ENCODE results near the gene TIGD1.

TIGD1 gene

DNA sequence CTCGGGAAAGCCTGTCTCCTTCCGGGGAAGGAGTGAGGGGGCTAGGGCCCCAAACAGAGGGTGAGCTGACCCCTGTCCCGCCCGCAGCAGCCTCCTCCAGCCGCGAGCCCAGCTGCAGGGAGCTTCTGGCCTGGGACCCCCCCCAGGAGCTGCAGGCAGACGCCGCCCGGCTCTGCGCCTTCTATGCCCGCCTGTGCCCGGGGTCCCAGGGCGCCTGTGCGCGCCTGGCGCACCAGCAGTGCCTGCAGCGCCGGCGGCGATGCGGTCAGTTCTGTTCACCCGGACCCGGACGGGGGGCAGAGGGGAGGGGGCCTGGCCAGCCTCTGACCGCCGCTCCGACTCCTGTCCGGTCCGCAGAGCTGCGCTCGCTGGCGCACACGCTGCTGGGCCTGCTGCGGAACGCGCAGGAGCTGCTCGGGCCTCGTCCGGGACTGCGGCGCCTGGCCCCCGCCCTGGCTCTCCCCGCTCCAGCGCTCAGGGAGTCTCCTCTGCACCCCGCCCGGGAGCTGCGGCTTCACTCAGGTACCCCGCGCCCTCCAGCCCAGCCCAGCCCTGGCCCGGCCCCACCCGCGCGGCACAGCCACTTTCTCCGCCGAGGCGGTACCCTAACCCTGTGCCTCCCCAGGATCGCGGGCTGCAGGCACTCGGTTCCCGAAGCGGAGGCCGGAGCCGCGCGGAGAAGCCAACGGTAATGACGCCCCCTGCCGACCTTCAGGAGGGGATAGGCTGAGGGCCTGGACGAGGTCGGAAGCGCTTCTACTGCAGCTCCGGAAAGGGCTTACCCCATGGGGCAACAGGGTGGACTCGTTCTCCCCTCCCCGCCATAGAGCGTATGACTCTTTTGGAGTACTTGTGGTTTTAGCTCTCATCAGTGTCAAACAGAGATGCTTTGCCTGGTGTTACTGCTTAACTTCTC lies 26.4 kb downstream of the TIGD1 start:
- DNase-seq (ENCODE audit: low read depth), result no peak

DNA sequence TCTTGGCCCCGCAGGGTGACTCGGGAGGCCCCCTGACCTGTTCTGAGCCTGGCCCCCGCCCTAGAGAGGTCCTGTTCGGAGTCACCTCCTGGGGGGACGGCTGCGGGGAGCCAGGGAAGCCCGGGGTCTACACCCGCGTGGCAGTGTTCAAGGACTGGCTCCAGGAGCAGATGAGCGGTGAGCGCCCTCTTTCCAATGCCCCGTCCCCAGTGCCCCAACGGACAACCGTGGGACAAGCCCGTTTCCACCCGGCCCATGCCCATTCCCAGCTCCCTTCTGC lies 27.0 kb downstream of the TIGD1 start:
- DNase-seq (ENCODE audit: low read depth), result no peak

GRCh38 chr2:232522623-232523401 lies 27.5 kb downstream of the TIGD1 start:
- DNase-seq (ENCODE audit: low read depth), result no peak

- DNase-seq (ENCODE audit: low read depth), result peak; percentile 38
Observed at GRCh38 chr2:232521959-232522622, 28.3 kb downstream of the TIGD1 start.

- DNase-seq (ENCODE audit: low read depth), result no peak
Observed at GRCh38 chr2:232521098-232521497, 29.3 kb downstream of the TIGD1 start.

DNA sequence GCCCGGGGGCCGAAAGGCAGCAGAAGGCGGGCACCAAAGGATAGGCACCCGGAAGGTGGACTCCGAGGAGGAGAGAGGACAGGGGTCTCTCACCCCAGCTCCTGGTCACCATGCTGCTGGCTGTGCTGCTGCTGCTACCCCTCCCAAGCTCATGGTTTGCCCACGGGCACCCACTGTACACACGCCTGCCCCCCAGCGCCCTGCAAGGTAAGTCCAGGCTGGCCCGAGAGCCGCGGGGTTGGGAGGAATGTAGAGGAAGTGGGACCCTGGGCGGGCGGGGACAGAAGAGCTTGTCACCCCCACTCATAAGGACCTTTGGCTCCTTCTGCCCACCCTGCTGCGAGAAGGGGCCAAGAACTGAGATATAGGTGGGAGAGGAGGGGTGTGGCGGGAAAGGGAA lies 29.9 kb downstream of the TIGD1 start:
- DNase-seq (ENCODE audit: low read depth), result no peak

DNA sequence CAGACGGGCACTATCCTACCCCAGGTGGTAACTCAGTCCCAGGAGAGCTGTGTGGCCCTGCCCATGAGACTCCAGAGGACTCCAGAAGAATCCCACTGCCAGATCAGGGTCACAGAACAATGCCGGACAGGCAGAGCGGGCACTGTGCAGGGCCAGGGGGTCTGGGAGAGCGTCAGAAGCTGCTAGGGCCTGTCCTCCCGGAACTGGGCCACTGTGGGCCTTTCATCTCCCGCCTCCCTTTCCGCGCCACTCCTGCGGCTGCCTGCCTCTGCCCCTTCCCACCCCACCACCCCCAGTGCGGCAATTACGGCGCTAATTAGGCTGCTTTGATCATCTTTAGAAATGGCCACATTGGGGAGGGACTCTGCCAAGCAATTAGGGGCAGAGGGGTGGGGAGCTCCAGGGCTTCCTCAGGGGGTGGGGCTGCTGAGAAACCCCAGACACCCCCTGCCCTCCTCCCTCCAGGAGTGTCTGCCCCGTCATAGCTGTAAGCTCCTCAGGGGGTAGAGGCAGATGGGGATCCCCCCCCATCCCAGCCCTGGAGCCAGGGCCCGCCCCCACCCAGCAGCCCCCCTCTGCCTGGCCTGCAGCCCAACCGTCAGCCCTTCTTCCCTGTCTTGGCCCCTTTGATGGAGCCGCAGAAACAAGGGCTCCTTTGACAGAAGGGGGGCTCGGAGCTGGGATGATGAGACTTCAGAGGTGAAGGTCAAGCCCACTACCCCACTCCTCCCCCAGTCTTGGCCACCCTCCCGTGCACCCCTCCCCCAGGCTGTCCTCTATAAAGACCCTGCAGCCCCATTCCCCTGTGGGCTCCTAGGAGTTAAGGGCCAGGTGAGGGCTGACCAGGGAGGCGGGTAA lies 30.5 kb downstream of the TIGD1 start, which contains the start of gene PRSS56:
PRSS56 (plus strand) TSS at position 808 of the 858 bp plus-strand sequence. CDS start 211 bp downstream, outside the sequence.
- DNase-seq (ENCODE audit: low read depth), result no peak

DNA sequence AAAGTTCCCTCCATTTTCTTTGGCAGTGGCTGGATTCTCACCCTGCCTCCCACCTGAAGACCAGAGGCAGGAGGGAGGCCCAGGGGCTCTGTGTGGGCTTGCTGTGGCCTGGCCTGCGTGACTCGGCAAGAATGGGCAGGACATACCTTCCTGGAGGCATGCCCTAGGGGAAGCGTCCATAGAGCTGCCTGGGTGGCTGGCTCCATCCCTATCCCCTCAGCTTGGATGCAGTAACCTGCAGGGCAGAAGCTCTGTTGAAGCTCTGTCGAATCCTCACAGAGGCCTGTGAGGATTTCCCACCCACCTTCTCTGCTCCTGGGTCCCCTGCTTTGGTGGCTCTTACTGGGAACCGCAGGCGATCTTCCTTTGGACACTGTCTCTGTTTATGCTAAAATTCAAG lies 31.5 kb downstream of the TIGD1 start:
- DNase-seq (ENCODE audit: low read depth), result no peak

- no peak for DNase-seq (ENCODE audit: low read depth)
Observed at GRCh38 chr2:232516551-232516950, 33.8 kb downstream of the TIGD1 start.

GRCh38 chr2:232515639-232516038 lies 34.7 kb downstream of the TIGD1 start:
- DNase-seq (ENCODE audit: low read depth), result no peak

DNA sequence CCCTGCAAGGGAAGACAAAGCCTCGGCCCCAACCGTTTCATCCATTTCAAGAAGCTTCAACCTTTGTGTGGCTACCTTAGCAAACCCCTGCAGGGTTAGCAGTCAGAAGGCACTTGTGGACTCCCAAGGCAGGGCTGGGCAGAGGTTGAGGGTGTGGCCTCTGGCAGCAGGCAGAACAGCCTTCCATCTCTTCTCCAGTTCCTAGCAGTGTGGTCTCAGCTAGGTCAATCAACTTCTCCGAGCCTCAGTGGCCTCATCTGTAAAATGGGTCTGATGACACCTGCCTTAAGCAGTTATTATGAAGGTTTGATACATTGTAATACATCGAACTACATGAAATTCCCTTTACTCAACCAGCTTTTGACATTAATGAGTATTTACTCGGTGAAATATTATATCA lies 37.0 kb downstream of the TIGD1 start:
- DNase-seq (ENCODE audit: low read depth), result no peak

DNA sequence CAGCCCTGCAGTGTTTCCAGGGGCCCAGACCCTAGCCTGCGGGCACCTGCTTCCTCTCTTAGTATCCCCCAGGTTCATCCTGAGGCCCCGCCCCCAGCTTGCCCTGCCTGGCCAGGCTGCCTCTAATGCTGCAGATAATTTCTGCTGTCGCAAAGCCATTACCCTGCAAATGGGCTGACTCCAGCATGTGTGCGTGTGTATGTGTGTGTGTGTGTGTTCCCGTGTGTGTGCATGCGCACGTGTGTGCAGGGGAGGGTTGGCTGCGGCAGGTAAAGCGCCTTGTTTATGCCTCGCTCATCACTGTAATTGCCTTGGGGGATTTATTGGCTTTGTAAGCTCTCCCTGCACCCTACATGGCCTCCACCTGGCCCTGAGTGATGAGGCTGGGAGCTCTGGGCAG lies 37.8 kb downstream of the TIGD1 start:
- no peak for DNase-seq (ENCODE audit: low read depth)

DNA sequence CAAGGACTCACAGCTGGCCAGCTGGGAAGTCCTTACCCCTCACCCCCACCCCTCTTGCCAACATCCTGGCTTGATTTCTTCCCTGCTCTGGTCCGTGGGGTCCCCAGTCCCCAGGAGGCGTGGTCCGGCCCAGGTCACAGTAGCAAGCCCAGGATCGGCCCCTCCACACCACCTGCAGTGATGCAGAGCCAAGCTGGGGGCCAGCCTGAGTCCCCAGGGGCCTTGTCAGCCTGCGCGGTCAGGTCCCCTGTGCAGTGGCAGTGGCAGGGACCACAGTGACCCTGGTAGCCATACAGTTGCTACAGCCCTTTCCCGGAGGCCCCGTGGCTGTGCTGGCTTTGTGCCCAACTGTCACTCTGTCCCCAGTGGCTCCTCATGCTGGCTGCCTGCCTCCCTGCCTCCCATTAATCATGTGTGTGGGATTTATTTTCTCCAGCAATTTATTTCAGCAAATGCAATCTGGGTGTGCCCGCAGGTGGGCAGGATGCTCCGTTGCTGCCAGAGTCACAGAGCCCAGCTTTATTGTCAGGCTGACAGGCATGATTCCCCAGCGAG lies 38.9 kb downstream of the TIGD1 start:
- no peak for DNase-seq (ENCODE audit: low read depth)

GRCh38 chr2:232508251-232508650 lies 42.1 kb downstream of the TIGD1 start:
- no peak for DNase-seq (ENCODE audit: low read depth)

GRCh38 chr2:232506709-232507108 lies 43.6 kb downstream of the TIGD1 start:
- no peak for DNase-seq (ENCODE audit: low read depth)

DNA sequence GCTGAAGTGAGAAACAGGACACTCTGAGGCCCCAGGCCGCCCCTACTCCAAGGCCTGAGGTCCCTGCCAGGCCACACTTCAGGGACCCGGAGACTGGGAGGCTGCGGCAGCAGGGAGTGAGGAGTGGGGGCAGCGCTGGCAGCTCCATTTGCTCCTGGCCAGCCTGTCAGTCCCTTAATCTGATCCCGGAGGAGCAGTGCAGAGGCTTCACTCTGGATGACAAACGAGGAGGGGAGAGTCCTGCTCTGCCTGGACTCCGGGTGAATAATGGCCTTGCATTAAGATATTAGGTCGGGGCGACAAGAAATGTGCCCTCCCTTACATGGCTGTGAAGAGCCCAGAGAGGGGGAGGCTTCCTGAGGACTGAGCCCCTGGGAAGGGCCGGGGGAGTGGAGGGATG lies 44.5 kb downstream of the TIGD1 start:
- DNase-seq (ENCODE audit: low read depth), result no peak

- DNase-seq (ENCODE audit: low read depth), result no peak
Observed at GRCh38 chr2:232504438-232504837, 45.9 kb downstream of the TIGD1 start.

DNA sequence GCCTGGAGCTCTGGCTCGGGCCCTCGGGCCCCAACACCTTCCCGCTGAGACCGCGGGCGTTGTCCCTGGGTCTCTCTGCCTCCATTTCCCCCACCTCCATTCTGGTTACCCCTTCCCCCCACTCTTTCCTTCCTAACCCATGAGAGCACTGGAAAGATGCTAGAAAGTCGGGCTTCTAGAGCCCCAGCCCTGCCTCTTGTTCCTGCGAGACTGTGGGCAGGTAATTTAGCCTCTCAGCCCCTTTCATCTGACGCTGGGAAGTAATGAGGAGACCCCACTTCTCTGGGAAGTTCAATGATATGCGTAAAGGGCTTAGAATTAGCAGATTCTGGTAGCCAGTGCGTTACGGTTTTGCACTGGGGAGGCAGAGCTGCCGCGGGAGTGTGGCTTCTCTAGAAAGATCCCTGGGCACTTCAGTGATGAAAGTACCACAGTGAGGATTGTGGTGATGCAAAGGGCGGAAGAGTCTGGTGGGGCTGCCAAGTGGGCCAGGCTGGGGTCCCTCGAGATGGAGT lies 46.5 kb downstream of the TIGD1 start:
- DNase-seq (ENCODE audit: low read depth), result no peak

GRCh38 chr2:232502911-232503808 lies 47.2 kb downstream of the TIGD1 start:
- no peak for DNase-seq (ENCODE audit: low read depth)

- no peak for DNase-seq (ENCODE audit: low read depth)
Observed at GRCh38 chr2:232502511-232502910, 47.8 kb downstream of the TIGD1 start.

Measured in stimulated activated CD8-positive, alpha-beta memory T cell treated with anti-CD3 and anti-CD28 coated beads, Interleukin-15, amount 100 ng/mL, for 1 hour (primary cell).